Left ventricle myocardium inferior (tissue), 1 donor: Measurements from ENCODE around the gene CEP350. TPM values are rescaled to one million over a fixed set of nuclear protein-coding genes. Genes with fewer than 3 reads are reported as not detected.

ENCODE experiments used
- DNase-seq: peaks from one replicate; pipeline ENCODE4 v3.0.0-alpha.2; 2020
- H3K27ac ChIP-seq: fragments of 200-600 bp; replicated peaks from 2 replicates; pipeline ENCODE4 v1.8.0; 2021
- H3K27me3 ChIP-seq: fragments of 200-600 bp; 2 replicates; pipeline ENCODE4 v1.8.0; 2021; ENCODE audit warnings: low read depth
- H3K36me3 ChIP-seq: fragments of 200-600 bp; 2 replicates; pipeline ENCODE4 v1.8.0; 2021
- H3K4me1 ChIP-seq: fragments of 200-600 bp; 2 replicates; pipeline ENCODE4 v1.8.0; 2021
- H3K4me3 ChIP-seq: fragments of 200-600 bp; 2 replicates; pipeline ENCODE4 v1.8.0; 2021; ENCODE audit warnings: mild to moderate bottlenecking, moderate library complexity
- H3K9me3 ChIP-seq: fragments of 200-600 bp; replicated peaks from 2 replicates; pipeline ENCODE4 v1.8.0; 2021
- intact Hi-C: fragments of 100-400 bp; cut with micrococcal nuclease; formaldehyde crosslinking; loops from one replicate; pipeline ENCODE4 v1.11.0; 2022
- total RNA-seq: library from RNA; stranded (reverse); fragmentation: NEBNext Ultra II Directional; extraction: Animal tissue kit (Norgen Biotek cat#: 25700); gene quantifications from one replicate; pipeline ENCODE4 v1.2.1, GENCODE V29; 2021
- TF ChIP-seq, protein P1 (sequence below): fragments of 200-600 bp; IDR thresholded peaks from 2 replicates; pipeline ENCODE4 v1.8.0; 2021; ENCODE audit warnings: antibody characterized with exemption, mild to moderate bottlenecking, borderline replicate concordance
- donor health status: DM: no; HTN: yes; CAD: no; lungs with severe emphysema.

Gene CEP350
- total RNA-seq, 1 donor from 2014 or later: 34.7 TPM

DNA sequence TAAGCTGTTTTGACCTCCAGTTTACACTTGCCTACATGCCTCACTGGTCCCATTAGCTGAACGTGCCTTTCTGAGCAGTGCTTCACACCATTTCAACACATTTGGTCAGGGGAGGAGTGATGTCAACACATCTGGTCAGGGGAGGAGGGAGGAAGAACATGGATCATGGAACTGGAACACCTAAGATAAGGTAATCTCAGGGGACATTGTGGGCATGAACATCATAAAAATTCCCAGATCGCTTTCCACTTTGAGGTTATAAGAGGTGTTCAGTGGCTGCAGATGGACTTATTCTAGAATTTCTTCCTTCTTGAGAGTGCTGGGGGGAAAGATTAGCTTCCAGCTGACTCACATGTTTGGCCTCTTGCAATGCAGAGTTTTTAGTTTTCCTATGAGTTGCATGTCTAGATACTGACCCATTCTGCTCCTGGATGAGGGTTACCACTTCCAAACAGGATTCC is 202.1 kb downstream of the CEP350 start:
- Histone ChIP-seq H3K27ac (peak overlapping the region; percentile 6), H3K27me3 (no peaks in the 10 kb centered on the region), H3K36me3 (no peaks in the 10 kb centered on the region), H3K9me3 (no peaks in the 10 kb centered on the region), H3K4me1 (peaks cover 52% of the 10 kb centered on the region), H3K4me3 (peak overlapping the region; percentile 100)
- no peak for DNase-seq
- intact Hi-C loops: no loop called here
- TF ChIP-seq, protein P1, sequence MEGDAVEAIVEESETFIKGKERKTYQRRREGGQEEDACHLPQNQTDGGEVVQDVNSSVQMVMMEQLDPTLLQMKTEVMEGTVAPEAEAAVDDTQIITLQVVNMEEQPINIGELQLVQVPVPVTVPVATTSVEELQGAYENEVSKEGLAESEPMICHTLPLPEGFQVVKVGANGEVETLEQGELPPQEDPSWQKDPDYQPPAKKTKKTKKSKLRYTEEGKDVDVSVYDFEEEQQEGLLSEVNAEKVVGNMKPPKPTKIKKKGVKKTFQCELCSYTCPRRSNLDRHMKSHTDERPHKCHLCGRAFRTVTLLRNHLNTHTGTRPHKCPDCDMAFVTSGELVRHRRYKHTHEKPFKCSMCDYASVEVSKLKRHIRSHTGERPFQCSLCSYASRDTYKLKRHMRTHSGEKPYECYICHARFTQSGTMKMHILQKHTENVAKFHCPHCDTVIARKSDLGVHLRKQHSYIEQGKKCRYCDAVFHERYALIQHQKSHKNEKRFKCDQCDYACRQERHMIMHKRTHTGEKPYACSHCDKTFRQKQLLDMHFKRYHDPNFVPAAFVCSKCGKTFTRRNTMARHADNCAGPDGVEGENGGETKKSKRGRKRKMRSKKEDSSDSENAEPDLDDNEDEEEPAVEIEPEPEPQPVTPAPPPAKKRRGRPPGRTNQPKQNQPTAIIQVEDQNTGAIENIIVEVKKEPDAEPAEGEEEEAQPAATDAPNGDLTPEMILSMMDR: no peak

DNA sequence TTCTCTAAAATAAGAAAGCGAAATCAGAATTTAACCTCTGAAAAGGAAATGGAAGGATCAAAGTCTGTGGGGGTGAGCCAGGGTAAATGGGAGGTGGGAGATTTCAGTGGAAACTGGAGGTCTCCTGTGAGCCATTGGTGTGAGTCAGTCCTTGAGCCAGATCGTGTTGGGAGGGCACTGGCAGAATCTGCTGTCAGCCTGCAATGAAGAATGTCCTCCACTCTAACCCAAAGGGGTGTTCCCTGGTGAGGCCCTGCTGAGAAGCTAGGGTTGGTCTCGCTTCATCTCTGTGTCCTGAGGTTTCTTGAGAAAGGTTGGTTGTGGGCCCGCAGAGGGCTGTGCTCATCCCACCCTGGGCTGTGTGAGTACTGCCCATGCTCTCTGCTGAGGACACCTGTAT is 202.5 kb downstream of the CEP350 start:
- intact Hi-C loops: no loop called here
- no peaks in the 10 kb centered on the region for H3K9me3 ChIP-seq
- no peaks in the 10 kb centered on the region for H3K27me3 ChIP-seq
- TF ChIP-seq, protein P1: no peak
- H3K4me3 ChIP-seq: peak overlapping the region; percentile 100
- peak overlapping the region; percentile 6 for H3K27ac ChIP-seq
- H3K36me3 ChIP-seq: no peaks in the 10 kb centered on the region
- no peak for DNase-seq
- H3K4me1 ChIP-seq: peaks cover 52% of the 10 kb centered on the region

DNA sequence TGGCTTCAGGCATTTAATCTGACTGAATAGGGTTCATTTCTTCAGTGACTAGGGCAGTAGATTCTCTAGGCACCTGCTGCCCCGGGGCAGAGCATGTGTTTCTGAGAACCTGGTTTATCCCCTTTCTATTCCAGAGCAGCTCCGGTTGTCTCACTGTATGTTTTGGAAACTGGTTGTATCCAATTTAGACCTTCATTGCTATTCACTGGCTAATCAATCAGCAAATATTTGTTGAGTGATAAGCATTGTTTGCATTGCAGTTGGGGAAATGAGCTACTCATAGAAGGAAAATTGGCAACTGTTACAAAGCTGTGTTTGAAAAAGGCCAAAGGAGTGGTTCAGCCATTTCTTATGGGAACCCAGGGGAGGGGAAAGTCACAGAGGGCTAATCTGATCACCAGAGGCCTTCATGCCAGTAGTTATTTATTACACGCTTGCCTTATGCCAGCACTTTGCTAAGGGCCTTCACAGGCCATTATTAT is 203.0 kb downstream of the CEP350 start:
- peak overlapping the region; percentile 6 for H3K27ac ChIP-seq
- H3K4me1 ChIP-seq: peaks cover 52% of the 10 kb centered on the region
- peak overlapping the region; percentile 100 for H3K4me3 ChIP-seq
- intact Hi-C loops: no loop called here
- TF ChIP-seq, protein P1: no peak
- no peaks in the 10 kb centered on the region for H3K27me3 ChIP-seq
- H3K9me3 ChIP-seq: no peaks in the 10 kb centered on the region
- no peaks in the 10 kb centered on the region for H3K36me3 ChIP-seq
- no peak for DNase-seq

DNA sequence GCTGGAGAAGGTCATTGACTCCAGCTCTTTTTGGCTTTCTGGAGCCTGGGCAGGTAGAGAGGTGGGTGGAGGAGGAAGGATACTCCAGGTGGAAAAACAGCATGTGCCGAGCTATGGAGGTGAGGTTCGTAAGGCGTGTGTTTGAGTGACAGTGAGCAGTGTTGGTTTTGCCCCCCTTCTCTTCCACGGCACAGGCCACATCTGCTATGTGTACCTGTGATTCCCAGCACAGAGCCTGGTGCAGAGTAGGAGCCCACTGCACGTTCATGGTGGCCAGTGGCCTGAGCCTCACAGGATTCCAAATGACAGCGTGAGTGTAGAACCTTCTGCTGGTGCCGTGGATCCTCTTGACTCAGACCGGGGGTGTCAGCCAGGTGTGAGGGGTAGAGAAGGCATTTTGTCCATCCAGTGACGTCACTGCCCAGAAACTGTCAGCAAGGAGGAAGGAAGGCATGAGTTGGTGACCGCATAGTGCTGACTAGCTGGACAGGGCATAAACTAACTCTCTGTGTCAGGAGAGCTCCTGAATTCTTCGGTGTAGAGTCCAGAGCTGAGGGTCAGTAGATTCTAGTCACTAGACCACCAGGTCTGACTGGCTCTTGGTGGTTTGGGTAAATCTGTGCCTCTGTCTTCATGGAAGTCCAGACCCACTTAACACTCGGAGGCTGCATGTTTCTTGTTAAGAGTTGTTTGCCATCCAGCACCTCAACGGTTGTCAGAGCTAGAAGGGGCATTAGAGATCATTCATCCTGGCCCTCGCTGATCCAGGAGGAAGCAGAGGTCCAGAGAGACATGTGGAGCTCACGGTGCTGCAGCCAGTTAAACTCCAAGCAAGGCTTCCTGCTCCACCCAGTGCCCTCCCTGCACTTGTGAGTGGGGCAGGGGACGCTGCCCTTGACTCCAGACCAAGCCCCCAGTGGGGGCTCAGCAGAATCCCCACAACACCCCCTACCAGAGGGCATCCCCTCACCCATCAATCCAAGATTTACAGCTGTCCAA is 203.8 kb downstream of the CEP350 start:
- Histone ChIP-seq H3K4me1 (peaks cover 52% of the 10 kb centered on the region), H3K4me3 (no peak overlapping the region), H3K27me3 (no peaks in the 10 kb centered on the region), H3K36me3 (no peaks in the 10 kb centered on the region), H3K9me3 (no peaks in the 10 kb centered on the region), H3K27ac (no peak overlapping the region)
- TF ChIP-seq, protein P1: no peak
- intact Hi-C loops: no loop called here
- no peak for DNase-seq

DNA sequence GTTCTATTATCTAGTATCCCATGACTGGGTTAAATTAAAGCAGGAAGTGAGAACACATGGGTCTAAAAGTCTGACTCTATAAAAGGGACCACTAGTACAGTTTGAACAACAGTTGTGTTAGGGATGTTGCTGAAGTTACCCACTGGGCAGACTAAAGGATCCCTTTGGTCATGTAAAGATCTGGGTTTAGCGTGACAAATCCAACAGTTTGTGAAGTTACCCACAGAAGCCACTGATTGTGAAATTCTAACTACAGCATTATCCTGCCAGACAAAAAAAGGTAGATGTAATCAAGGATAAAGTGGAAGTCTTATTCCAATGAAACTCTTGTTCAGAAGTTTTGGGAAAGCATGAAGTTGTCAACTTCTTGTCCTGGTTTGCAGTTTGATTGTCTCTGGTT is 205.7 kb downstream of the CEP350 start:
- no peaks in the 10 kb centered on the region for H3K9me3 ChIP-seq
- no peaks in the 10 kb centered on the region for H3K36me3 ChIP-seq
- H3K27me3 ChIP-seq: no peaks in the 10 kb centered on the region
- intact Hi-C loops: no loop called here
- no peak overlapping the region for H3K27ac ChIP-seq
- no peak overlapping the region for H3K4me3 ChIP-seq
- peaks cover 50% of the 10 kb centered on the region for H3K4me1 ChIP-seq
- TF ChIP-seq, protein P1: no peak
- no peak for DNase-seq
